AG09309 (cell line): ENCODE results near the gene TMEM130.

Experiments
- DNase-seq: peaks from one replicate; pipeline ENCODE4 v3.0.0-alpha.2; 2010; ENCODE audit warnings: low read depth
- H3K4me3 ChIP-seq: 2 replicates; pipeline ENCODE4 v1.5.1; 2011; ENCODE audit warnings: mild to moderate bottlenecking, low read depth, low read length, moderate library complexity; ENCODE audit not compliant: control insufficient read depth
- TF ChIP-seq, protein P1 (sequence below): IDR thresholded peaks from 2 replicates; pipeline ENCODE4 v1.5.1; 2011; ENCODE audit warnings: mild to moderate bottlenecking, low read depth, low read length, inconsistent platforms; ENCODE audit not compliant: insufficient read depth, control insufficient read depth; ENCODE audit errors: missing control alignments

Gene TMEM130

DNA sequence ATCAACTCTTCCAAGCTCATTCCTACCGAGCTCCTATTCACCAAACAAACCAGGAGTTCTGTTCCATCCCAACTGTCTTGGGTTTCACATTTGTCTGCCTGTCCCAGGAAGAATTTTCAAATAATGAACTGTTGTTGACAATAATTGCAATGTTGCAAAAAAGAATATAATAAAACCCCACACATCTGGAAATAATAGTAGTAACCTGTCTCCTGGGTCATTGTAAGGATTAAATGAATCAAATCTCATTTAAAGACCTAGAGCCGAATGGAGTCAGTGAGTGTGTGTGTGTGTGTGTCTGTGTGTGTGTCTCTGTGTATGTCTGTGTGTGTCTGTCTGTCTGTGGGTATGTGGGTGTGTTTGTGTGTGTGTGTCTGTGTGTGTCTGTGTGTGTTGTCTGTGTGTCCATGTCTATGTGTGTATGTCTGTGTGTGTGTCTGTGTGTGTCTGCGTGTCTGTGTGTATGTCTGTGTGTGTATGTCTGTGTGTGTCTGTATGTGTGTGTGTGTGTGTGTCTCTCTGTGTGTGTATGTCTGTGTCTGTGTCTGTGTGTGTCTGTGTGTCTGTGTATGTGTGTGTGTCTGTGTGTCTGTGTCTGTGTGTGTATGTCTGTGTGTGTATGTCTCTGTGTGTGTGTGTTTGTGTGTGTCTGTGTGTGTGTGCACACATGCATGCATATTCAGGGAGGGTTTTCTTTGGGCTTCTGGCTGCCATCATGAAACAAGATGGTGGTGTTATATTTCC is 52.7 kb downstream of the TMEM130 start:
- TF ChIP-seq, protein P1, sequence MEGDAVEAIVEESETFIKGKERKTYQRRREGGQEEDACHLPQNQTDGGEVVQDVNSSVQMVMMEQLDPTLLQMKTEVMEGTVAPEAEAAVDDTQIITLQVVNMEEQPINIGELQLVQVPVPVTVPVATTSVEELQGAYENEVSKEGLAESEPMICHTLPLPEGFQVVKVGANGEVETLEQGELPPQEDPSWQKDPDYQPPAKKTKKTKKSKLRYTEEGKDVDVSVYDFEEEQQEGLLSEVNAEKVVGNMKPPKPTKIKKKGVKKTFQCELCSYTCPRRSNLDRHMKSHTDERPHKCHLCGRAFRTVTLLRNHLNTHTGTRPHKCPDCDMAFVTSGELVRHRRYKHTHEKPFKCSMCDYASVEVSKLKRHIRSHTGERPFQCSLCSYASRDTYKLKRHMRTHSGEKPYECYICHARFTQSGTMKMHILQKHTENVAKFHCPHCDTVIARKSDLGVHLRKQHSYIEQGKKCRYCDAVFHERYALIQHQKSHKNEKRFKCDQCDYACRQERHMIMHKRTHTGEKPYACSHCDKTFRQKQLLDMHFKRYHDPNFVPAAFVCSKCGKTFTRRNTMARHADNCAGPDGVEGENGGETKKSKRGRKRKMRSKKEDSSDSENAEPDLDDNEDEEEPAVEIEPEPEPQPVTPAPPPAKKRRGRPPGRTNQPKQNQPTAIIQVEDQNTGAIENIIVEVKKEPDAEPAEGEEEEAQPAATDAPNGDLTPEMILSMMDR, result no peak
- no peak overlapping the region for H3K4me3 ChIP-seq
- DNase-seq, result no peak

DNA sequence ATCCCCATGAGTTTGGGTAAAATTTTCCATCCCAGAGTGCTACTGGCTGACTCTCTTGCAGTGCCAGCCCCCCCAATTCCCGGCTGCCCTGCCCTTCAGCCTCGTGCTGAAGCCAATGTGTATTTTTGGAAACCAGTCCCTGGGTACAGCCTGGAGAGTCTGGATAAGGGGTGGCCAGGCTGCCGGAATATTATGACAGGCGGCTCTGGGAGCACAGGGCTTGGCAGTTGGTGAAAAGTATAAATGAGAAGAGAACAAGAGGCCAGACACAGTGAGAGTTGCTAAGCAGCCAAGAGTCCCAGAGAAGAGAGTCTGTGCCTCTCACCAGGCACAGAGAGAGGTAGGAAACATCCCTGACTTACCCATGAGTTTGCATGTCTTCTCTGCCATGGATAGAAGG is 53.6 kb downstream of the TMEM130 start:
- TF ChIP-seq, protein P1, result no peak
- no peak for DNase-seq
- H3K4me3 ChIP-seq, result no peak overlapping the region

DNA sequence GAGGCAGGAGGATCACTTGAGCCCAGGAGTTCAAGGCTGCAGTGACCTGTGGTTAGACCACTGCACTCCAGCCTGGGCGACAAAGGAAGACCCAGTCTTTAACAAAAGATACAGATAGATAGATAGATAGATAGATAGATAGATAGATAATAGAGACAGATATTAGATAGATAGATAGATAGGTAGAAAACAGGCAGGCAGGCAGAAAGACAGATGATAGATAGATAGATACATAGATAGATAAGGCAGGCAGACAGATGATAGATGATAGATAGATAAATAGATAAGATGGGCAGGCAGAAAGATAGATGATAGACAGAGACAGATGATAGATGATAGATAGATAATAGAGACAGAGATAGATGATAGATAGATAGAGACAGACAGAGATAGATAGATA is 54.5 kb downstream of the TMEM130 start:
- DNase-seq, result no peak
- TF ChIP-seq, protein P1, result no peak
- no peak overlapping the region for H3K4me3 ChIP-seq

DNA sequence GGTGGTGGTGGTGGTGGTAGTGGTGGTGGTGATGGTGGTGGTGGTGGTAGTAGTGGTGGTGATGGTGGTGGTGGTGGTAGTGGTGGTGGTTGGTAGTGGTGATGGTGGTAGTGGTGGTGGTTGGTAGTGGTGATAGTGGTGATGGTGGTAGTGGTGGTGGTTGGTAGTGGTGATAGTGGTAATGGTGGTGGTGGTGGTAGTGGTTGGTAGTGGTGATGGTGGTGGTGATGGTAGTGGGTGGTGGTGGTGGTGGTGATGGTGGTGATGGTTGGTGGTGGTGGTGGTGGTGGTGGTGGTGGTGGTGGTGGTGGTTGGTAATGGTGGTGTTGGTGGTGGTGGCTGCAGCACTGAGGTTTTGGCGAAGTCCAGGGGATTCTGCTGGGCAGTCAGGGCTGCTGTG is 58.5 kb downstream of the TMEM130 start:
- TF ChIP-seq, protein P1, result no peak
- no peak for DNase-seq
- no peak overlapping the region for H3K4me3 ChIP-seq

DNA sequence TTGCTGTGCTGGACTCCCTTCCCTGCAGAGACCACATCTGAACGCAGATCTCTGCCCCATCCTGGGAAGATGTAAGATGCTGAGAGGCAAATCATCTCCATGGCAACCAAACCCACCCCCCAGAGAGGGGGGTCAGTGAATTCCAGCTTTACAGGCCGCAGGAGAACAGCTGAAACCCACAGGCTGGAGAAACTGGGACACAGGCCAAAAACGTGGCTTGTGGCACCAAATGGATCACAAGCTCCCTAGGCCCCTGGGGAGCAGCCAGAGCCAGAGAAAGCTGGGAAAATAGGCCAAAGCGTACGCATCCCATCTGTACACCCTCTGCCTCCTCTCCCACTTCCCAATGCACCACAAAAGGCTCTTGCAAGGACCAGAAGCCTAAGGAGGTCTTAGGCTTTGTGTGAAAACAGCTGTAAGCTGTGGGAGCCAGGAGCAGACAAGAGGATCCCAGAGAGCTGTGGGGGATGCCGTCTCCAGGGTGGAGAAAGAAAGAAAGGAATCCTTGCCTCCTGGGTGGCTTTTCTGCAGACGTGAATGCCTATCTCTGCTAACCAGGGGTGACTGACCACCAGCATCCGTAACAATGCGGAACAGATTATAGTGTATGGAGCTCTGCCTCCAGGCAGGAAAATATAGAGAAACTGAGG is 59.5 kb downstream of the TMEM130 start:
- DNase-seq, result no peak
- H3K4me3 ChIP-seq, result no peak overlapping the region
- TF ChIP-seq, protein P1, result no peak

DNA sequence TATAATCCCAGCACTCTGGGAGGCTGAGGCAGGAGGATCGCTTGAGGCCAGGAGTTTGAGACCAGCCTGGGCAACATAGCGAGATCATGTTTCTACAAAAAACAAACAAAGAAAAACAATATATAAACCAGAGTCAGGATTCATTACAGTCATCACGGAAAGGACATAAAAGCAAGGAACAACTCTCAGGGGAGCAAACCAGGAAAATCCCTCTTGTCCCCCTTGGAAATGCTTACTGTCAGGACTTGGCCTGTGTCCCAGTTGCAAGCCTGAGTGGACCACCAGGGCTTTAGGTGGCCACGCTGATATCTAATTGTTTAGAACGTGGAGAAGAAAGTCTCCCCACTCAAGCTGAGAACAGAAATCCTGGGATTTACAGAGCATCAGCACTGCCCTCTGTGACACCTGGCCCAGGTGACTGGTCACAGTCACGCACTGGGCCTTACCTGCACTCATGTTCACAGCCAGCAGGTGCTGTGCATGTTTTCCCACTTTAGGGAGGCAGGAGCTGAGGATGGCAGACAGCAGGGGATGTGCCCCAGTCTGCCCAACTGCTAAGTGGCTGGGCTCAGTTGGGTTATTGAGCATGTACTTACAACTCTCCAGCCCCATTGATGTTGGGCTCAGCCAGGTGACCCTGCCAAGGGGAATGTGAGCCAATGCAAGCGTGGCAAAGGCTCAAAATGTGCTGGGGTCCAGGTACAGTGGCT is 60.9 kb downstream of the TMEM130 start:
- DNase-seq, result no peak
- TF ChIP-seq, protein P1, result no peak
- no peak overlapping the region for H3K4me3 ChIP-seq
